Ishikawa (cell line): ENCODE measurements around the gene PRKAR1A.

Experiments used
- CEBPB ChIP-seq: IDR thresholded peaks from 2 replicates; pipeline ENCODE4 v1.6.1; 2012
- NFIC ChIP-seq: IDR thresholded peaks from 2 replicates; pipeline ENCODE4 v1.6.1; 2012
- TCF12 ChIP-seq: IDR thresholded peaks from 2 replicates; pipeline ENCODE4 v1.6.1; 2012; ENCODE audit warnings: low read depth

- no peak for TF ChIP-seq NFIC
- TF ChIP-seq CEBPB: no peak
- TF ChIP-seq TCF12: no peak
Observed at GRCh38 chr17:68519911-68520310, 7.7 kb downstream of the PRKAR1A start.
